Activated CD8-positive, alpha-beta memory T cell treated with anti-CD3 and anti-CD28 coated beads, Interleukin-2, amount 10 ng/mL, durations not matched to agents 7 days and 5 days (primary cell): Measurements from ENCODE around the gene NHERF2. TPM values are rescaled to one million over a fixed set of nuclear protein-coding genes. Genes with fewer than 3 reads are reported as not detected.

Experiments used
- ATAC-seq: fragments of 150-1000 bp; cut with Tn5 transposase; one replicate; pipeline ENCODE4 v1.10.0; 2021; ENCODE audit warnings: moderate library complexity
- CTCF ChIA-PET: fragments of 350-600 bp; sonication (Branson Sonifier 250); formaldehyde crosslinking; loops from one replicate; lab custom pipeline; 2021; ENCODE audit warnings: antibody characterized with exemption; lab: Charles Lee
- DNase-seq: peaks from one replicate; pipeline ENCODE4 v3.0.0-alpha.2; 2020
- H3K27ac Mint-ChIP-seq: one replicate; pipeline ENCODE4 v1.8.0; 2021; ENCODE audit warnings: mild to moderate bottlenecking, mixed read lengths
- H3K27me3 Mint-ChIP-seq: one replicate; pipeline ENCODE4 v1.8.0; 2021; ENCODE audit warnings: mixed read lengths
- H3K36me3 Mint-ChIP-seq: one replicate; pipeline ENCODE4 v1.8.0; 2021; ENCODE audit warnings: mild to moderate bottlenecking, mixed read lengths
- H3K4me1 Mint-ChIP-seq: one replicate; pipeline ENCODE4 v1.8.0; 2021; ENCODE audit warnings: mixed read lengths
- H3K4me3 Mint-ChIP-seq: one replicate; pipeline ENCODE4 v1.8.0; 2021; ENCODE audit warnings: mild to moderate bottlenecking, moderate library complexity, mixed read lengths
- H3K9me3 Mint-ChIP-seq: one replicate; pipeline ENCODE4 v1.8.0; 2022; ENCODE audit warnings: low read depth, mixed read lengths
- total RNA-seq, 2 experiments: library from RNA; stranded (reverse); gene quantifications; one replicate each; pipeline ENCODE4 v1.2.3, GENCODE V29; 2021

NHERF2 gene
- 1 to 10 TPM; 1.3 to 2.2 TPM for total RNA-seq

DNA sequence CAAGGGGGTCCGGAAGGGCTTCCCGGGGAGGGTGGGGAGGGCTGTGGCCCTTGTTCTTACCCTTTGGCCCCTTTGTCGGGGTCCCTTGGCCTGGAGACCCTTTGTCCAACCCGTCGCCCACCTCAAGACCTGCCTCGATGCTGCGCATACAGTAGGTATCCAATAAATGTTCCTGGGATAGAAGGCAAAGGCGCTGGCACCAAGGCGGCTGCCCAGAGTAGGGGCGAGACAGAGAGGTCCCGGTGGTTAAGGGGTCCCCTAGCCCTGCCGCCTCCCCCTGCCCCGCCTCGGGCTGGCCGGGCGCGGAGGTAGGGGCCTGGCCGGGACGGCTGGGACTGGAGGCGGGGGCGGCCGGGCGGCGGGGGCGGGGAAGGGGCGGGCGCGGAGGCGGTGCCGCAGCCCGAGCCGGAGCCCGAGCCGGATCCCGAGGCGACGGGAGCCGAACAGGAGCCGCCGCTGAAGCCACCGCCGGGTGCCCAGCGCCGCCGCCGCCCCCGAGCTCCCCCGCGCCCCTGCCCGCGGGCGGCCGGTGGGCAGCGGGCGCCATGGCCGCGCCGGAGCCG lies at the start of gene NHERF2:
Gene NHERF2, plus strand, starts transcription at position 442 of the 563 bp plus-strand sequence. Its CDS starts 104 bp downstream, at position 546.
- Mint-ChIP-seq H3K36me3 (no peaks in the 10 kb centered on the region), H3K4me3 (peak within 1 kb of the TSS; percentile 51), H3K27ac (no peak within 1 kb of the TSS), H3K9me3 (no peaks in the 10 kb centered on the region), H3K27me3 (peaks cover 29% of the 10 kb centered on the region), H3K4me1 (peaks cover 17% of the 10 kb centered on the region)
- no peak for DNase-seq
- ATAC-seq = peak; percentile 25
- CTCF ChIA-PET = interaction anchor here (1.9 to 4.6 kb wide), 3 partner anchors 21 to 128 kb away, joined by 5 to 28 read pairs (median 17); partner anchors contain the start of genes NTHL1, TRAF7 and TSC2

DNA sequence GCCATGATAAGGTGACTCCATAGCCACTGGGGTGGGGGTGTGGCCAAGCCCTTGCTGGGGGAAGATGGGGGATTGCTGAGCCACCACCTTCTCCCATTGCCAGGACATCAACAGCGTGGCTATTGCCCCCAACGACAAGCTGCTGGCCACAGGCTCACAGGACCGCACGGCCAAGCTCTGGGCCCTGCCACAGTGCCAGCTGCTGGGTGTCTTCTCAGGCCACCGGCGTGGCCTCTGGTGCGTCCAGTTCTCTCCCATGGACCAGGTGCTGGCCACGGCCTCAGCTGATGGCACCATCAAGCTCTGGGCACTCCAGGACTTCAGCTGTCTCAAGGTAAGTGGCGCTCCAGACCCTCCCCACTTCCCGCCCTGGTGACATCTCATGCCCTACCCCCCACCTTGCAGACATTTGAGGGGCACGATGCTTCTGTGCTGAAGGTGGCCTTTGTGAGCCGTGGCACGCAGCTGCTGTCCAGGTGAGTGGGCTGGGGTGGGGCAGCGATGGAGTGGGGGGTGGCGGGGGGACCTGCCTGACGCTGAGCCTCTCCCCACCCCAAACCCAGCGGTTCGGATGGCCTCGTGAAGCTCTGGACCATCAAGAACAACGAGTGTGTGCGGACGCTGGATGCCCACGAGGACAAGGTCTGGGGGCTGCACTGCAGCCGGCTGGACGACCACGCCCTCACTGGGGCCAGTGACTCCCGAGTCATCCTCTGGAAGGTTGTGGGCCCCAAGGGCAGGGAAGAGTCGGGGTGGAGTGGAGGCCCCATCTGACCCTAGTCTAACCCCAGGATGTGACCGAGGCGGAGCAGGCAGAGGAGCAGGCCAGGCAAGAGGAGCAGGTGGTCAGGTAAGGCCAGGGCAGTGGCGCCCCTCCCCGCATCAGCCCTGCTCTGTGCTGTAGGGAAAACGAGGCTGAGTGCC lies 49.5 kb upstream of the NHERF2 start:
- CTCF ChIA-PET = no interaction called here
- H3K4me1 Mint-ChIP-seq = peaks cover 10% of the 10 kb centered on the region
- H3K36me3 Mint-ChIP-seq = peaks cover 5% of the 10 kb centered on the region
- H3K27ac Mint-ChIP-seq = no peak overlapping the region
- H3K9me3 Mint-ChIP-seq = no peaks in the 10 kb centered on the region
- H3K4me3 Mint-ChIP-seq = no peak overlapping the region
- ATAC-seq = no peak
- peaks cover 28% of the 10 kb centered on the region for H3K27me3 Mint-ChIP-seq
- DNase-seq = no peak

DNA sequence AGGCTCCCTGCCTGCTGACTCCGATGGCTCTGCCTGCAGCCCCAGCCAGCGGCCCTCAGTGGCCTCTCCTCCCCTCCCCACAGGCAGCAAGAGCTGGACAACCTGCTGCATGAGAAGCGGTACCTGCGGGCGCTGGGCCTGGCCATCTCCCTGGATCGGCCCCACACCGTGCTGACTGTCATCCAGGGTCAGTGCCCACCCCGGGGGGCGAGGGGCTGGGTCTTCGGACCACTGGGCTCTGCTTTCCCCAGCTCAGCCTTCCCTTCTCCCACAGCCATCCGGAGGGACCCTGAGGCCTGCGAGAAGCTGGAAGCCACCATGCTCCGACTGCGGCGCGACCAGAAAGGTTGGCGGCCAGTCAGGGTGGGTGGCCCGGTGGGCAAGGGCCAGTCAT lies 48.8 kb upstream of the NHERF2 start:
- no peak overlapping the region for H3K4me3 Mint-ChIP-seq
- H3K9me3 Mint-ChIP-seq = no peaks in the 10 kb centered on the region
- CTCF ChIA-PET = no interaction called here
- H3K36me3 Mint-ChIP-seq = peaks cover 5% of the 10 kb centered on the region
- no peak overlapping the region for H3K27ac Mint-ChIP-seq
- H3K27me3 Mint-ChIP-seq = peaks cover 35% of the 10 kb centered on the region
- peaks cover 6% of the 10 kb centered on the region for H3K4me1 Mint-ChIP-seq
- no peak for DNase-seq
- no peak for ATAC-seq

DNA sequence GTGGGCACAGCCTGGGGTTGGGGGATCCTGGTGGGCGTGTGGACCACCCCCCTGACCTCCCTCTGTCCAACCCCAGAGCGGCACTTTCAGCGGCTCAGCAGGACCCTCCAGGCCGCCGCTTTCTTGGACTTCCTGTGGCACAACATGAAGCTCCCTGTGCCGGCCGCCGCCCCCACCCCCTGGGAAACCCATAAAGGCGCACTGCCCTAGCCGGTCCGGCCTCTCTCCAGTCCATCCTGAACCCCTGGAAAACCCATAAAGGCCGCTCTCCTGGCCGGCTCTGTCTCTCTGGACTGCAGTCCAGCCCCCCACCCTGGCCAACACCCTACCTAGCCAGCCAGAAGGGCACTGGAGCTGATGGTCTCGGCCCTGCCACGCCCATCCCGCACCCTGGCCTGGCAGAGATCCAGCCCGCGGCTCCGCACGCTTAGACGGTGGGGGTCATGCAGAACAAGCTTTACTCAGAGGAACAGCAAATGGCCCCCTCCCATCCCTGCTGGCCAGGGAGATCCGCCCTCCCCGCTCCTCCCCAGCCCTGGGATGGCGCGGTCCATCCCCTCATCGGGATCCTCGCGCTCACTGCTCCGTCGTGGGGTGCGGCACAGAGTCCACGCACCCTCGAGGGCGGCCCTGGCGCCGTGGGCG lies 48.1 kb upstream of the NHERF2 start:
- DNase-seq = no peak
- Mint-ChIP-seq H3K4me3 (no peak overlapping the region), H3K9me3 (no peaks in the 10 kb centered on the region), H3K36me3 (peaks cover 5% of the 10 kb centered on the region), H3K27me3 (peaks cover 39% of the 10 kb centered on the region), H3K27ac (no peak overlapping the region), H3K4me1 (no peaks in the 10 kb centered on the region)
- ATAC-seq = no peak
- CTCF ChIA-PET = no interaction called here

DNA sequence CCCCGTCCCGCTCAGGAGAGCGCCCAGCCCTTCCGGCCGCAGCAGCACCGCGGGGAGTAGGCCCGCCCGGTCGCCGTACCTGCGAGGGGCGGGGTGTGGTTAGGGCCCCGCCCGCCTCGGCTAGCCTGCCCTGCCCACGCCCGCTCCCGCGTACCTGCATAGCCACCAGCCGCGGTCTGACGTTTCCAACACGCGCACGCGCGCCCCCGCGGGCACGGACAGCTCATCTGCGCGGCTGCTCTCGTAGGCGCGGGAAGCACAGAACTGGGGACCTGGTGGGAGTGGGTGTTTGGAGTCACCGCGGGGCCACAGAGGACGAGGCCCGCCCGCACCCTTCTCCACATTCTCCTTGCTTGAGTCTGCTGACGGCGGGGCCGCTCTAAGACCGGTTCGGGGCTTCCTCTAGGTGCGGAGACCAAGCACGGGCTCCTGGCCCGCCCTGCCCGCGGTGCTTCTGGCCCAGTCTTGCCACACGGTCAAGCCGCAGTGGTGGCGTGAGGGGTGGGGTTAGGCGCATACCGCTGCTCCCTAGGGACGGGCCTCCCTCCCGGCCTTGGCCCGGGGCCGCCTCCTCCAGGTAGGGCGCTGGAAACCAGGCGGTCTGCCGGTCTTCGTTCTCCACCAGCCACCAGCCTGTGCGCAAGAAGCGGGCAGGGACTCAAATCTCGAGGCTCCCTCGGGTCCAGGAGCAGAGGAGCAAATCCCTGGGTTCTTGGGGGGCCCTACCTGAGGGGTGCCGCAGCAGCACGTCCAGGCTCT lies 47.3 kb upstream of the NHERF2 start:
- Mint-ChIP-seq H3K4me3 (no peak overlapping the region), H3K27me3 (peaks cover 39% of the 10 kb centered on the region), H3K27ac (no peak overlapping the region), H3K36me3 (peaks cover 5% of the 10 kb centered on the region), H3K4me1 (no peaks in the 10 kb centered on the region), H3K9me3 (no peaks in the 10 kb centered on the region)
- no peak for DNase-seq
- CTCF ChIA-PET = no interaction called here
- no peak for ATAC-seq

DNA sequence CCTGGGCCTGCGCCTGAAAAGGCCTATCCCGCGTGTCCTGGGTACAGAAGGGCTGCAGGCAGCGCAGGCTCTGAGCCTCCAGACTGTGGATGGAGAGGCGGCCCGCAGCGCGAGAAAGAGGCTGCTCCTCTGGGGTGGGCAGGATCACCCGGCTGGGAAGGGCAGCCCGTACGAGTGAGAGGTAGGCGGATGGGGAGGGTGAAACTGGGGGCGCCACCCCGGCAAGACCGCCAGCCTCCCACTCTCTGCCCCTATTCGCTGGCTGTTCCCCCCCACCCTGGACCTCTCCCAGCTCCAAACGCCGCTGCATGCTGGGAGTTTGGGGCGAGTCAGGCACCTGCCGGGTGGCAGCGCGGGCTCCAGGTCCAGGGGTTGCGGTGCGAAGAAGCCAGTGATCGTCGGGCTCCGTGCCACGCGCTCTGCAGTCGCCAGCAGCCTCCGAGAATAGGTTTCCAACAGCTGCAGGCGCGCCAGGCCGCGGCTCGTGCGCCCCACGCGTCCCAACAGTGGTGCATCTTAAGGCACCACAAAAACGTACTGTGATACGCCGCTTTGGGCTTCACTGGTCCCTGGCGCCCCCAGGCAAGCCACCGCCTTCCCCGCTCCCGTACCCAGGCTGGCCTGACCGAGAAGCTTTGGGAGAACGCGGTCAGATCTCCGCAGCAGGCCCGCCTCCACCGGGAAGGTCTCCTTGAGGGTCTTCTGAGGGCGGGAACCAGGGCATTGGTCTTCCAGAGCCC lies 46.5 kb upstream of the NHERF2 start:
- no peak overlapping the region for H3K4me3 Mint-ChIP-seq
- no peak for DNase-seq
- no peaks in the 10 kb centered on the region for H3K9me3 Mint-ChIP-seq
- peaks cover 39% of the 10 kb centered on the region for H3K27me3 Mint-ChIP-seq
- H3K27ac Mint-ChIP-seq = no peak overlapping the region
- CTCF ChIA-PET = no interaction called here
- no peak for ATAC-seq
- H3K36me3 Mint-ChIP-seq = peaks cover 7% of the 10 kb centered on the region
- H3K4me1 Mint-ChIP-seq = peaks cover 7% of the 10 kb centered on the region

DNA sequence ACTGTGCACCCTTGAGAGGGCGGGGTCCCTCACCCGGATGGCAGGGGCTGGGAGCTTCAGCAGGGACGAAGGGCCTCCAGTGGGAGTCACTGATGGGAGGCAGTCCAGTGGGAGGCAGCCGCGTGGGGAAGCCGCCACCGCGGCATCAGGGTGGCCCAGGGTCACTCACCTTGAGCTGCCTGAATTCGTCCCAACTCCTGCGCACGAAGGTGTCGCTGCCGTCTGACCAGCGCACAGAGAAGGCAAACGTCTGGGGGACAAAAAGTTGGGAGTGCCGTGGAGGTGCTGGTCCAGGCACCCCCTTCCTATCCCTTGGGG lies 46.0 kb upstream of the NHERF2 start:
- H3K27me3 Mint-ChIP-seq = peaks cover 39% of the 10 kb centered on the region
- H3K4me1 Mint-ChIP-seq = peaks cover 12% of the 10 kb centered on the region
- CTCF ChIA-PET = interaction anchor here (1.7 kb wide), 1 partner anchor 160 kb away, joined by 6 read pairs; no protein-coding TSS in a partner anchor
- ATAC-seq = no peak
- peaks cover 7% of the 10 kb centered on the region for H3K36me3 Mint-ChIP-seq
- no peak overlapping the region for H3K4me3 Mint-ChIP-seq
- no peak for DNase-seq
- H3K9me3 Mint-ChIP-seq = no peaks in the 10 kb centered on the region
- no peak overlapping the region for H3K27ac Mint-ChIP-seq

DNA sequence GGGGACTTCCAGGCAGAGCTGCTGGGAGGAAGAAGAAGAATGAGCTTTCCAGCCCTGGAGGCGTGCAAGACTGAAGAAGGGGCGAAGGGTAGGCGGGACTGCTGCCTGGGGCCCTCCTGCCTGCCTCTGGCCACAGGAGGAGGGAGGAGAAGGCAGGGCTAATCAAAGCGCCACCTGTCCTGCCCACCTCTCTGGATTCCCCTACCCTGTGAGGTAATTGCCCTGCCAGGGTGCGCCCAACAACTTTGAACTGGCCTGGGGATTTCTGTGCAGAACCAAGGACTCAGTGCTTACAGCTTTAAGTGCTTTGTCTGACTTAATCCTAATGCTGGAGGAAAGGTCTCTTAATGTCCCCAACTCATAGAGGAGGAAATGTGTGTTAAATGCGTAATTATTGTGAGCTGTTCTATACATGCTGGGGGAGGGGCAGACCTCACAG lies 45.3 kb upstream of the NHERF2 start, which contains the start of gene NOXO1:
Gene NOXO1, minus strand, starts transcription at position 72 of the 439 bp plus-strand sequence. CDS start 290 bp downstream, outside the sequence.
- H3K27me3 Mint-ChIP-seq = peaks cover 39% of the 10 kb centered on the region
- H3K9me3 Mint-ChIP-seq = no peaks in the 10 kb centered on the region
- H3K36me3 Mint-ChIP-seq = peaks cover 8% of the 10 kb centered on the region
- ATAC-seq = no peak
- DNase-seq = no peak
- CTCF ChIA-PET = interaction anchor here (1.4 to 4.5 kb wide), 4 partner anchors 10 to 159 kb away, joined by 3 to 22 read pairs (median 10); partner anchors contain the start of gene TBL3
- peaks cover 13% of the 10 kb centered on the region for H3K4me1 Mint-ChIP-seq
- H3K27ac Mint-ChIP-seq = no peak within 1 kb of the TSS
- H3K4me3 Mint-ChIP-seq = peak within 1 kb of the TSS; percentile 7

DNA sequence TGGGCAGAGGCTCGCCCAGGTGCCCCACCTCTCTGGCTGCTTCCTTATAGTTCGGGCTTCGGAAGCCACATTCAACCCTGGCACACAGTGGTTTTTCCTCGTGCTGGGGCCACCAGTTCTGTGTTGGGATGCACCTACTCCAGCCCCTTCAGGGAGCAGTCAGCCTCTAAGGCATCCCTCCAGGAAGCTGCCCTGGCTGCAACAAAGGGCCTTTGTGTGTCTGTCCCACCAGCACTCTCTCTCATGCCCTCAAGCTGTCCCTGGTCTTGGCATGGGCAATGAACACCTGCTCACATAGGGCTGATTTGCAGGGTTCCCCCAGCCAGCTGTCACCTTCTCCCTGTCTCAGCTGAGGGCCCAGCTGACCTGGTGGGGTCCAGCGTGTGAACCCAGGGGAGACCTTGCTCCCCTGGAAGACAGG lies 44.7 kb upstream of the NHERF2 start:
- ATAC-seq (no peak), DNase-seq (no peak)
- Mint-ChIP-seq H3K27ac (no peak overlapping the region), H3K27me3 (peaks cover 39% of the 10 kb centered on the region), H3K4me3 (no peak overlapping the region), H3K9me3 (no peaks in the 10 kb centered on the region), H3K4me1 (peaks cover 13% of the 10 kb centered on the region), H3K36me3 (peaks cover 11% of the 10 kb centered on the region)
- CTCF ChIA-PET = interaction anchor here (1.4 to 4.5 kb wide), 5 partner anchors 10 to 171 kb away, joined by 3 to 22 read pairs (median 6); partner anchors contain the start of gene TBL3

DNA sequence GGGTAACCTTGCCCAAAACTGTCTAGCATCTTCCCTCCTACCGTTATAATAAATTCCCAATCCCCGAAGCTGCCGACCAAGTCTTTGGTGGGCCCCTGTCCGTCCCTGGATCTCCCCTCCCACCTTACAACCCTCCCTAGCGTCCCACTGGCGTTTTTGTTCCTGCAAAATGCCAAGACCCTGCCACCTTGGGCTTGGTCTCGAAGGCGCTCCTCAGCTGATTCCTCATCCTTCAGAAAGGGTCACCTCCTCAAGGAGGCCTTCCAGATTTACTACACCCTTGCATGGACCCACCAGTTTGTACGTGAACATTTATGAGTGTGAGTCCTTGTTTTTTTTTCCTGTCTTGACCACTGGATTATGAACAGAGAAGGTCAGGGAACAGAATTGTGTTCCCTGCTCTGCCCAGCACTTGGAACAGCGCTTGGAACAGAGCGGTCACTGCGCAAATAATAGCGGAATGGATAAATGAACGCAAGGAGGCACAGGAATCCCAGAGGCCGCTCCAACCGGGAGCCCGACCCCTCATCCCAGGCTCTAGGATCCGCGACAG lies 43.6 kb upstream of the NHERF2 start:
- Mint-ChIP-seq H3K27me3 (peaks cover 39% of the 10 kb centered on the region), H3K36me3 (peaks cover 8% of the 10 kb centered on the region), H3K9me3 (no peaks in the 10 kb centered on the region), H3K4me3 (peak overlapping the region; percentile 83), H3K27ac (no peak overlapping the region), H3K4me1 (peaks cover 13% of the 10 kb centered on the region)
- ATAC-seq = no peak
- CTCF ChIA-PET = interaction anchor here (1.1 to 4.5 kb wide), 6 partner anchors 10 to 170 kb away, joined by 3 to 22 read pairs (median 4); partner anchors contain the start of gene TBL3
- no peak for DNase-seq

DNA sequence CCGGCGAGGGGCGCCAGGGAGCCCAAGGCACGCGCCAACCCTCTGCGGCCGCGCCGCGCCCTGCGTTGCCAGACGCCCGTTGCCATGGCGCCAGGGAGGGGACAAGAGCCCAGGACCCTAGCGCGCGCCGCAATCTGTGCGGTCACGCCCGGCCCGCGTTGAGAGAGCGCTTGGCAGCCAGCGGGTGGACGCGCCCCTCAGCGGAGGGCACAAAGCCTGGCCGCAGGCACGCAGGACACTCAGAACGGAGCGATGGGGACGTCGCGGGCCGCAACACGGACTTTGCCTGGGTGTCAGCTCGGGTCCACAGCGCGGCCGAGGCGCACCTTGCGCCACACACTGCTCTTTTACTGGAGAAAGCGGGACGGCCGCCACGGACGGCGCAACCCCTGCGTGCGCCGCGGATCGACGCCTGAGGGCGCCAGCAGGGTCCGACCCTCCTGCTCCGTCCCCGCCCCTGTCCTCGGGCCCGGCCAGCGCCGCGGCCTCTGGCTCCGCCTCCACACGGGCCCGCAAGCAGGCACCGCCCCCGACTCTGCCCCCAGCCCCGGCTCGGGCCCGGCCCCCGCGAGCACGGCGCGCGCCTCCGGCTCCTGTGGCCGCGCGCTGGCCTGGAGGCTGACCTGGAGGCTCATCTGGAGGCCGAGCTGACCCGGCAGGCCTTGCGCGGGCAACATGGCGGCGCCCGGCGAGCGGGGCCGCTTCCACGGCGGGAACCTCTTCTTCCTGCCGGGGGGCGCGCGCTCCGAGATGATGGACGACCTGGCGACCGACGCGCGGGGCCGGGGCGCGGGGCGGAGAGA lies 43.0 kb upstream of the NHERF2 start, which contains the start of gene GFER:
Gene GFER, plus strand, starts transcription at position 650 of the 803 bp plus-strand sequence. Its CDS starts 26 bp downstream, at position 676.
- peak within 1 kb of the TSS; percentile 83 for H3K4me3 Mint-ChIP-seq
- peaks cover 42% of the 10 kb centered on the region for H3K27me3 Mint-ChIP-seq
- H3K4me1 Mint-ChIP-seq = peaks cover 13% of the 10 kb centered on the region
- H3K9me3 Mint-ChIP-seq = no peaks in the 10 kb centered on the region
- ATAC-seq (peak; percentile 90), DNase-seq (peak; percentile 84)
- CTCF ChIA-PET = interaction anchor here (1.1 to 4.5 kb wide), 8 partner anchors 9 to 169 kb away, joined by 3 to 22 read pairs (median 4); partner anchors contain the start of genes RPS2 and TBL3
- H3K27ac Mint-ChIP-seq = peak within 1 kb of the TSS; percentile 36
- H3K36me3 Mint-ChIP-seq = peaks cover 8% of the 10 kb centered on the region
